ENCODE results near the gene B4GALNT2. TPM values are rescaled to one million over a fixed set of nuclear protein-coding genes. Genes with fewer than 3 reads are reported as not detected.
A peak's percentile ranks its signal among the peaks of the same experiment; 100 is the strongest.
"Not testable (repeated sequence)": the region's sequence is repeated elsewhere in the genome, so short reads cannot be mapped to it uniquely, and the experiment has no call there.

Gene B4GALNT2
- total and polyA plus RNA-seq, 2 of the 13 experiments (the other 11 are each of a cell fraction or from before 2014, with no cell fraction given): not detected

- TF ChIP-seq PAXIP1 (CRISPR knock-in tag; conservative IDR thresholded peaks at IDR 0.05): no peak
Observed at GRCh38 chr17:49125449-49125848, 7.1 kb upstream of the B4GALNT2 start (continued).

GRCh38 chr17:49126183-49126859, 6.2 kb upstream of the B4GALNT2 start:
- FAIRE-seq; TF ChIP-seq EP300 (CRISPR knock-in tag; IDR thresholded peaks at IDR 0.05; ENCODE audit: borderline replicate concordance): not testable (repeated sequence)
- TF ChIP-seq EP300 (IDR thresholded peaks at IDR 0.05; ENCODE audit: low read depth in 2 of 2, low read length in 2 of 2): 0 out of 4 replicates have a peak, but pooled peaks of 1 of the 2 experiments have one; percentile 27
- peak; percentile 92 for TF ChIP-seq ZNF362 (CRISPR knock-in tag; IDR thresholded peaks at IDR 0.05; ENCODE audit: borderline replicate concordance)
- peak; percentile 70 for TF ChIP-seq GATAD2A (CRISPR knock-in tag; IDR thresholded peaks at IDR 0.05)
- TF ChIP-seq TBX2 (CRISPR knock-in tag; IDR thresholded peaks at IDR 0.05; ENCODE audit: borderline replicate concordance): 0 out of 2 replicates have a peak, but pooled peaks have one; percentile 24
- TF ChIP-seq FOSL2 (CRISPR knock-in tag; IDR thresholded peaks at IDR 0.05): peak; percentile 10; the same call in 1 of the 2 replicates
- peak; percentile 49 for TF ChIP-seq PAXIP1 (CRISPR knock-in tag; conservative IDR thresholded peaks at IDR 0.05)
- peak; percentile 62 for TF ChIP-seq SOX13 (IDR thresholded peaks at IDR 0.05)
- peak in 1 of 2 experiments; percentile 86; a peak in 2 of 4 replicates for TF ChIP-seq SOX13 (CRISPR knock-in tag; conservative IDR thresholded peaks at IDR 0.05 in 1 of 2, IDR thresholded peaks at IDR 0.05 in 1 of 2)

More at GRCh38 chr17:49126183-49126859, 6.2 kb upstream of the B4GALNT2 start:
- peaks cover 3 to 23% of the 10 kb centered on the region in 2 experiments for H3K27me3 ChIP-seq (ENCODE audit: control insufficient read depth in 1 of 2, insufficient read depth in 2 of 2, low read length in 2 of 2)
- POLR2A ChIA-PET: interaction anchor here (0.6 kb wide), 1 partner anchor 10 kb away, joined by 3 read pairs; no protein-coding TSS in a partner anchor
- CTCF ChIA-PET (ENCODE audit: low intra/inter-chr PET ratio, low total read pairs); H4K20me1 ChIP-seq (ENCODE audit: insufficient read depth, low read length); H2AFZ ChIP-seq (ENCODE audit: low read length); H3K9ac ChIP-seq (ENCODE audit: insufficient read depth, low read depth, low read length); H3K36me3 ChIP-seq (replicated peaks in 1 of 2; ENCODE audit: control insufficient read depth in 1 of 2, insufficient read depth in 2 of 2, low read length in 2 of 2); H3K4me1 ChIP-seq (ENCODE audit: insufficient read depth, low read length); DNase-seq (ENCODE audit: low spot score); in situ Hi-C loops (cut with HindIII; ENCODE audit: extremely low pct_ligation_motif_present, low pct_unique_long_range_greater_than_20kb); H3K27ac ChIP-seq (ENCODE audit: extremely low read length, insufficient read depth, low read length); H3K79me2 ChIP-seq (ENCODE audit: insufficient read depth, low read length); intact Hi-C loops (cut with micrococcal nuclease; ENCODE audit: unreplicated experiment); BruUV-seq (replicated peaks): not testable (repeated sequence)
- peak overlapping the region in 1 of 3 experiments; percentile 18; a peak in 1 of 6 replicates for H3K4me3 ChIP-seq (replicated peaks in 1 of 3; ENCODE audit: insufficient read depth in 1 of 3, low read depth in 2 of 3, low read length in 3 of 3)
- WGBS (ENCODE audit: low lambda C conversion rate): 6% methylated on average over 10 of the region's 10 CpGs
- ATAC-seq: peak; percentile 89
- H3K4me2 ChIP-seq (ENCODE audit: low read depth, low read length): peak overlapping the region; percentile 41
- H3K9me3 ChIP-seq (ENCODE audit: low read length): peaks cover 16% of the 10 kb centered on the region
